Body of pancreas (tissue), 4 donors: ENCODE data around the gene SLC16A8.

Source experiments
- CTCF ChIP-seq, 7 experiments: fragments of 450-650 bp in 4 of 7; fragments of 200-600 bp in 3 of 7; sonication (generic) in 3 of 7; IDR thresholded peaks; one replicate each; pipeline ENCODE4 v1.5.1; 2016 to 2019; ENCODE audit warnings: antibody characterized with exemption in 7 of 7
- POLR2A ChIP-seq, 3 donors: fragments of 450-650 bp; IDR thresholded peaks; one replicate each; pipeline ENCODE4 v1.6.1; 2016; ENCODE audit warnings: antibody characterized with exemption in 3 of 3, mild to moderate bottlenecking in 2 of 3

GRCh38 chr22:38081941-38082828, 1.8 kb downstream of the SLC16A8 start:
- TF ChIP-seq CTCF (IDR thresholded peaks at IDR 0.05) = no peak
- TF ChIP-seq POLR2A (IDR thresholded peaks at IDR 0.05) = no peak
